Thoracic aorta (tissue), 2 donors: ENCODE measurements around the gene FBH1. TPM values are rescaled to one million over a fixed set of nuclear protein-coding genes. Genes with fewer than 3 reads are reported as not detected.
"Not testable (repeated sequence)": the region's sequence is repeated elsewhere in the genome, so short reads cannot be mapped to it uniquely, and the experiment has no call there.

Source experiments
- ATAC-seq: fragments of 150-250 bp; one replicate; pipeline ENCODE4 v1.8.0; 2017; ENCODE audit warnings: low read depth; ENCODE audit not compliant: insufficient number of reproducible peaks, low FRiP score
- DNase-seq: peaks from one replicate; pipeline ENCODE4 v3.0.0-alpha.2; 2020; ENCODE audit warnings: low spot score
- H3K27ac ChIP-seq, 2 donors: fragments of 200-600 bp; sonication (generic); 1 replicate in 1 of 2; 2 replicates in 1 of 2; pipeline ENCODE4 v1.5.1; 2016; ENCODE audit warnings: mild to moderate bottlenecking in 2 of 2, moderate library complexity in 2 of 2
- H3K27me3 ChIP-seq: fragments of 200-600 bp; sonication (generic); replicated peaks from 2 replicates; pipeline ENCODE4 v1.6.0; 2016; ENCODE audit warnings: mild to moderate bottlenecking; ENCODE audit not compliant: insufficient read depth
- H3K36me3 ChIP-seq: fragments of 200-600 bp; sonication (generic); one replicate; pipeline ENCODE4 v1.5.1; 2016
- H3K4me1 ChIP-seq, 2 donors: fragments of 200-600 bp; sonication (generic); 1 replicate in 1 of 2; 2 replicates in 1 of 2; pipeline versions ENCODE4 v1.5.1 to v1.6.0; 2016; ENCODE audit warnings: low read depth in 2 of 2, mild to moderate bottlenecking in 1 of 2; ENCODE audit not compliant: control insufficient read depth in 1 of 2
- H3K4me3 ChIP-seq: fragments of 200-600 bp; sonication (generic); 2 replicates; pipeline ENCODE4 v1.5.1; 2016; ENCODE audit warnings: mild to moderate bottlenecking
- H3K9me3 ChIP-seq: fragments of 200-600 bp; sonication (generic); 2 replicates; pipeline ENCODE4 v1.5.1; 2016
- total RNA-seq, 2 donors: library from RNA; depleted of rRNA; stranded (reverse); fragments of >200 nt; gene quantifications; one replicate each; pipeline versions ENCODE4 v1.1.0 to v1.2.3, GENCODE V29; 2016
- TF ChIP-seq, protein P1 (sequence below): fragments of 200-600 bp; sonication (generic); IDR thresholded peaks from one replicate; pipeline ENCODE4 v1.5.1; 2019; ENCODE audit warnings: antibody characterized with exemption

Gene FBH1
- total RNA-seq, 2 donors from 2014 or later, result 93.7 to 94.1 TPM

DNA sequence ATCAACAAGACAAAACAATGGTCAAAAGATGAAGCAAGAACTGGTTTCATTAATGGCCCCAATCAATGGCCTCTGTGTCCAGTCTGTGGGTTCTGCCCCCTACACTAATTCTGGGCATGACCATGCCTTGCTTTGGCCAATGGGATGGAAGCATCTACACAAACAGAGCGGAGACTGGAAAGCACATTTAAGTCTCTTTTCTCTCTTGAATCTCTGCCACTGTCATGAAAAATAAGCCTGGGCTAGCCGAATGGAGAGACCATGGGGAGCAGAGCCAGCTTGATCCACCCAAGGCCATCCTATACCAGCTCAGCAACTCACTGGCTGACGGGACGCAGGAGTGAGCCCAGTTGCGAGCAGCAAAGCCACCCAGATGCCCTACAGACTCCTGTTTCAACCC, 31.2 kb upstream of the FBH1 start:
- H3K9me3 ChIP-seq, result no peaks in the 10 kb centered on the region
- H3K4me1 ChIP-seq, result no peaks in the 10 kb centered on the region
- H3K4me3 ChIP-seq, result no peak overlapping the region
- H3K27ac ChIP-seq, result no peak overlapping the region
- TF ChIP-seq, protein P1, sequence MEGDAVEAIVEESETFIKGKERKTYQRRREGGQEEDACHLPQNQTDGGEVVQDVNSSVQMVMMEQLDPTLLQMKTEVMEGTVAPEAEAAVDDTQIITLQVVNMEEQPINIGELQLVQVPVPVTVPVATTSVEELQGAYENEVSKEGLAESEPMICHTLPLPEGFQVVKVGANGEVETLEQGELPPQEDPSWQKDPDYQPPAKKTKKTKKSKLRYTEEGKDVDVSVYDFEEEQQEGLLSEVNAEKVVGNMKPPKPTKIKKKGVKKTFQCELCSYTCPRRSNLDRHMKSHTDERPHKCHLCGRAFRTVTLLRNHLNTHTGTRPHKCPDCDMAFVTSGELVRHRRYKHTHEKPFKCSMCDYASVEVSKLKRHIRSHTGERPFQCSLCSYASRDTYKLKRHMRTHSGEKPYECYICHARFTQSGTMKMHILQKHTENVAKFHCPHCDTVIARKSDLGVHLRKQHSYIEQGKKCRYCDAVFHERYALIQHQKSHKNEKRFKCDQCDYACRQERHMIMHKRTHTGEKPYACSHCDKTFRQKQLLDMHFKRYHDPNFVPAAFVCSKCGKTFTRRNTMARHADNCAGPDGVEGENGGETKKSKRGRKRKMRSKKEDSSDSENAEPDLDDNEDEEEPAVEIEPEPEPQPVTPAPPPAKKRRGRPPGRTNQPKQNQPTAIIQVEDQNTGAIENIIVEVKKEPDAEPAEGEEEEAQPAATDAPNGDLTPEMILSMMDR, result no peak
- ATAC-seq (no peak), DNase-seq (no peak)
- H3K36me3 ChIP-seq, result peaks cover 4% of the 10 kb centered on the region
- H3K27me3 ChIP-seq, result no peaks in the 10 kb centered on the region

DNA sequence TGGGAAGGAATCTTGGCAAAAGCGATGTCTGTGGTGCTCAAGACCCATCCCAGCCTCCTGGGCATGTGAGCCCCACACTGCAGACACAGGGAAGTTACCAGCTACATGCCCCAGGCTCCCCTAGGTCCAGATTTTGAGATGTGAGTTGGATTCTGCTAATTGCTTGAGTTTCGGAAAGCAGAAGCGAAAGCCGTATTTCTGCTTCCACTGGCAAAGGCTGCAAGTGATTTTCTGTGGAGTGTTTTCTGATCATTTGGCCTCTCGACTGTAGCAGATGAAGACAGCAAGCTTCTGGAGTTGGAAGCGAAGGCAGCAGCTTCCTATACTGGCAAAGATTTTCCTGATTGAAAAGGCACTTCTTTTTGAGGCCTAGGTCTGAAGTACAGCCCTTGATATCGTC, 30.0 kb upstream of the FBH1 start:
- H3K27me3 ChIP-seq, result no peaks in the 10 kb centered on the region
- no peaks in the 10 kb centered on the region for H3K9me3 ChIP-seq
- no peak overlapping the region for H3K27ac ChIP-seq
- peaks cover 4% of the 10 kb centered on the region for H3K36me3 ChIP-seq
- H3K4me1 ChIP-seq, result no peaks in the 10 kb centered on the region
- TF ChIP-seq, protein P1, result no peak
- no peak overlapping the region for H3K4me3 ChIP-seq
- no peak for ATAC-seq
- DNase-seq, result no peak

DNA sequence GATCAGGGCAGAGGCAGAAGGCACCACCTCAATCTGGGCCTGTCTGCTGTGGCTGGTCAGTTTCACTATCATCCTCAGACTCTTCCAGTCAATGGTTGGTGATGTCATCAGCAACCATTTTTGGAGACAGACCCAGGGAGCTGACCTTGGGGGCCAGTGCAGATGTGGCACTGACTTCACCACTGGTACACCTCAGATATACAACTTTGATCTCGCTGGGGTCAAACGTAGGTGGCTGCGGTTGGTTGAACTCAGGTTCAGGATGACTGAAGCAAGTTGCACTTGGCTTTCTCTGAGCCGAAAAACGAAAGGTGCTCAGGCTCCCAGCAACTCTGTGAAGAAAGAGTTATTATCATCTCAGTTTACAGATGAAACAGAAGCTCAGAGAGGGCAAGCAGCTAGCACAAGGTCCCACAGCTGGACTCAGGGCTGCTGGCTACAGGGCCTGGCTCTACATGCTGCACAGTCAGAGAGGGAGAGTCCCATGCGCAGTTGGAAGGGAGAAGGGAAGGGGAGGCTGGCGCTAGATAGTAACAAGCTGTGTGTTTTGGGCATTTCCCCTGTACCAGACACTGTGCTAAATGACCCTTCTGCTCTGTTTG, 27.6 kb upstream of the FBH1 start:
- ATAC-seq, result no peak
- Histone ChIP-seq H3K9me3 (no peaks in the 10 kb centered on the region), H3K4me1 (no peaks in the 10 kb centered on the region), H3K36me3 (peaks cover 4% of the 10 kb centered on the region), H3K4me3 (no peak overlapping the region), H3K27me3 (no peaks in the 10 kb centered on the region), H3K27ac (no peak overlapping the region)
- TF ChIP-seq, protein P1, result no peak
- DNase-seq, result no peak

DNA sequence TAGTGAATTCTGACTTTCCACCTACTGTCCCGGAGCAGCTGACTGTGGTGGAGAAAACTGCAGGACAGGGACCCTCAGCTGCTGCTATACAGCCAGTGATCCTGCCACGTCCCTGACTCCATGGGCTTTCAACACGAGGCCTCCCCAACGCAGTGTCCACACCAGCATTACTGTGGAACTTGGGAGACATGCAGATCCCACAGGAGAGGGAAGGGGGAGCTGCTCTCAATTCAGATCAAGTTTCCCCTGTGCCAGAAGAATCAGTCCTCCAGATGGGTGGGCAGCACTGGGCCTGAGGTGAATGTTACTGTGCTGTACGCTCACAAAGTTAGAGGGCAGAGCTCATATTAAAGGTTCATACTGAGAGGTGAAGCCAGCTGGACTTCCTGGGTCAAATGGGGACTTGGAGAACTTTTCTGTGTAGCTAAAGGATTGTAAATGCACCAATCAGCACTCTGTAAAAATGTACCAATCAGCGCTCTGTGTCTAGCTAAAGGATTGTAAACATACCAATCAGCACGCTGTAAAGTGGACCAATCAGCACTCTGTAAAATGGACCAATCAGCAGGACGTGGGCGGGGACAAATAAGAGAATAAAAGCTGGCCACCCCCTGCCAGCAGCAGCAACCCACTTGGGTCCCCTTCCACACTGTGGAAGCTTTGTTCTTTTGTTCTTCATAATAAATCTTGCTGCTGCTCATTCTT, 26.9 kb upstream of the FBH1 start:
- not testable (repeated sequence) for H3K4me1 ChIP-seq, H3K36me3 ChIP-seq, H3K27ac ChIP-seq, H3K4me3 ChIP-seq, ATAC-seq, H3K27me3 ChIP-seq, H3K9me3 ChIP-seq, DNase-seq

DNA sequence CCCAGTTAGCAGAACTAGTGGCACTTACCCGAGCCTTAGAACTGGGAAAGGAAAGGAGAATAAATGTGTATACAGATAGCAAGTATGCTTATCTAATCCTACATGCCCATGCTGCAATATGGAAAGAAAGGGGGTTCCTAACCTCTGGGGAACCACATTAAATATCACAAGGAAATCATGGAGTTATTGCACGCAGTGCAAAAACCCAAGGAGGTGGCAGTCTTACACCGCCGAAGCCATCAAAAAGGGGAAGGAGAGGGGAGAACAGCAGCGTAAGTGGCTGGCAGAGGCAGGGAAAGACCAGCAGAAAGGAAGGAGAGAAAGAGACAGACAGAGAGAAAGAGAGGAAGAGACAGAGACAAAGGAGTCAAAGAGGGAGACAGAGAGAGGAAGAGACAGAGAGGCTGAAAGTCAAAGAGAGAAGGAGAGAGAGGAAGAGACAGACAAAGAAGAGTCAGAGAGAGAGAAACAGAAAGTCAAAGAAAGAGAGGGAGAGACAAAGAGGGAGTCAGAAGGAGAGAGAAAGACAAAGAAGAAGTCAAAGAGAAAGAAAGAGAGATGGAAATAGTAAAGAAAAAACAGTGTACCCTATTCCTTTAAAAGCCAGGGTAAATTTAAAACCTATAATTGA, 23.5 kb upstream of the FBH1 start:
- not testable (repeated sequence) for H3K27me3 ChIP-seq, H3K4me3 ChIP-seq, H3K4me1 ChIP-seq, DNase-seq, ATAC-seq, H3K36me3 ChIP-seq, H3K9me3 ChIP-seq, H3K27ac ChIP-seq

DNA sequence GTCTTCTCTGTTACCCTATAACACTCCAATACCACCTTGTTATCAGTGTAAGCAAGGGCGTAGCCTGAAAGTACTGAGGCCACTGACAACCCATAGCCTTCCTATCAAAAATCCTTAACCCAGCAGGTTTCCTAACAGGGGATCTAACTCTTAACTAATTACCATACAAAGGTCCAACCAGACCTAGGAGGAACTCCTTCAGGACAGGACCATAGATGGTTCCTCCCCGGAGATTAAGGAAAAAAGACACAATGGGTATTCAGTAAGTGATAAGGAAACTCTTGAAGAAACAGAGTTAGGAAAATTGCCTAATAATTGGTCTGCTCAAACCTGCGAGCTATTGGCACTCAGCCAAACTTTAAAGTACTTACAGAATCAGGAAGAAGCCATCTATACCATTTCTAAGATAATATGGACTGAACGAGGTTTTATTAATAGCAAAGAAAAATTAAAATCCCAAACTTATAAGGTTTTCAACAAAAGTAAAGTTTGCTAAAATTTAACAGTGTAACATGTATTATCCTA, 22.9 kb upstream of the FBH1 start:
- ATAC-seq, H3K27ac ChIP-seq, H3K27me3 ChIP-seq, DNase-seq, H3K9me3 ChIP-seq, H3K36me3 ChIP-seq, H3K4me3 ChIP-seq, H3K4me1 ChIP-seq: not testable (repeated sequence)

DNA sequence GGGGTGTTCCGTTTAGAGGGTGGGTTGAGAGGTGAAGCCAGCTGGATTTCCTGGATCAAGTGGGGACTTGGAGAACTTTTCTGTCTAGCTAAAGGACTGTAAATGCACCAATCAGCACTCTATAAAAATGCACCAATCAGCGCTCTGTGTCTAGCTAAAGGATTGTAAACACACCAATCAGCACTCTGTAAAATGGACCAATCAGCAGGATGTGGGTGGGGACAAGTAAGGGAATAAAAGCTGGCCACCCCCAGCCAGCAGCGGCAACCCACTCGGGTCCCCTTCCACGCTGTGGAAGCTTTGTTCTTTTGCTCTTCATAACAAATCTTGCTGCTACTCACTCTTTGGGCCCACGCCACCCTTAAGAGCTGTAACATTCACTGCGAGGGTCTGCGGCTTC, 21.7 kb upstream of the FBH1 start:
- not testable (repeated sequence) for ATAC-seq, H3K27me3 ChIP-seq, H3K36me3 ChIP-seq, H3K27ac ChIP-seq, H3K4me1 ChIP-seq, DNase-seq, H3K4me3 ChIP-seq, H3K9me3 ChIP-seq
